HEK293T (cell line): Measurements from ENCODE around the gene PPP1CA.

Source experiments
- CTCF ChIA-PET: fragments of 350-600 bp; formaldehyde crosslinking; extraction: SDS; loops from one replicate; lab custom pipeline; 2021; ENCODE audit warnings: antibody characterized with exemption, inconsistent platforms; lab: Yijun Ruan, JAX
- POLR2A ChIA-PET: fragments of 350-600 bp; formaldehyde crosslinking; extraction: SDS; loops from one replicate; lab custom pipeline; 2020; ENCODE audit warnings: antibody characterized with exemption, inconsistent platforms; lab: Yijun Ruan, JAX
- DNase-seq: peaks from one replicate; pipeline ENCODE4 v3.0.0; 2012; ENCODE audit warnings: mixed read lengths; ENCODE audit errors: extremely low spot score
- ARNT ChIP-seq: fragments of 450-650 bp; IDR thresholded peaks from 2 replicates; pipeline ENCODE4 v1.6.1; 2017; ENCODE audit warnings: mild to moderate bottlenecking
- BHLHE40 ChIP-seq: fragments of 450-650 bp; IDR thresholded peaks from 2 replicates; pipeline ENCODE4 v1.6.1; 2016; ENCODE audit warnings: mild to moderate bottlenecking, moderate library complexity, borderline replicate concordance
- CTBP1 ChIP-seq: fragments of 450-650 bp; IDR thresholded peaks from 2 replicates; pipeline ENCODE4 v1.6.1; 2016; ENCODE audit warnings: borderline replicate concordance
- ELF4 ChIP-seq: fragments of 450-650 bp; IDR thresholded peaks from 2 replicates; pipeline ENCODE4 v1.6.1; 2017; ENCODE audit warnings: antibody characterized with exemption
- FOXA1 ChIP-seq: fragments of 450-650 bp; IDR thresholded peaks from 2 replicates; pipeline ENCODE4 v1.6.1; 2016; ENCODE audit warnings: mild to moderate bottlenecking
- FOXK2 ChIP-seq: fragments of 450-650 bp; IDR thresholded peaks from 2 replicates; pipeline ENCODE4 v1.6.1; 2016; ENCODE audit warnings: mild to moderate bottlenecking
- FOXM1 ChIP-seq: fragments of 450-650 bp; IDR thresholded peaks from 2 replicates; pipeline ENCODE4 v1.6.1; 2017; ENCODE audit warnings: mild to moderate bottlenecking, borderline replicate concordance
- HDGF ChIP-seq: fragments of 450-650 bp; IDR thresholded peaks from 2 replicates; pipeline ENCODE4 v1.6.1; 2017; ENCODE audit warnings: antibody characterized with exemption, borderline replicate concordance
- L3MBTL2 ChIP-seq: fragments of 450-650 bp; conservative IDR thresholded peaks from 2 replicates; pipeline ENCODE4 v1.6.1; 2016; ENCODE audit warnings: mild to moderate bottlenecking
- LEF1 ChIP-seq: fragments of 450-650 bp; IDR thresholded peaks from 2 replicates; pipeline ENCODE4 v1.6.1; 2017; ENCODE audit warnings: mild to moderate bottlenecking, borderline replicate concordance
- NFRKB ChIP-seq: fragments of 450-650 bp; IDR thresholded peaks from 2 replicates; pipeline ENCODE4 v1.6.1; 2016; ENCODE audit warnings: mild to moderate bottlenecking, moderate library complexity
- SP1 ChIP-seq: fragments of 450-650 bp; IDR thresholded peaks from 2 replicates; pipeline ENCODE4 v1.6.1; 2017
- SUZ12 ChIP-seq: fragments of 450-650 bp; IDR thresholded peaks from 2 replicates; pipeline ENCODE4 v1.6.1; 2016; ENCODE audit warnings: mild to moderate bottlenecking
- TARDBP ChIP-seq: fragments of 450-650 bp; IDR thresholded peaks from 2 replicates; pipeline ENCODE4 v1.6.1; 2016
- ZNF384 ChIP-seq: fragments of 450-650 bp; IDR thresholded peaks from 2 replicates; pipeline ENCODE4 v1.6.1; 2016
- TF ChIP-seq, protein P1 (sequence below): fragments of 450-650 bp; IDR thresholded peaks from 2 replicates; pipeline ENCODE4 v1.6.1; 2016

Gene PPP1CA

DNA sequence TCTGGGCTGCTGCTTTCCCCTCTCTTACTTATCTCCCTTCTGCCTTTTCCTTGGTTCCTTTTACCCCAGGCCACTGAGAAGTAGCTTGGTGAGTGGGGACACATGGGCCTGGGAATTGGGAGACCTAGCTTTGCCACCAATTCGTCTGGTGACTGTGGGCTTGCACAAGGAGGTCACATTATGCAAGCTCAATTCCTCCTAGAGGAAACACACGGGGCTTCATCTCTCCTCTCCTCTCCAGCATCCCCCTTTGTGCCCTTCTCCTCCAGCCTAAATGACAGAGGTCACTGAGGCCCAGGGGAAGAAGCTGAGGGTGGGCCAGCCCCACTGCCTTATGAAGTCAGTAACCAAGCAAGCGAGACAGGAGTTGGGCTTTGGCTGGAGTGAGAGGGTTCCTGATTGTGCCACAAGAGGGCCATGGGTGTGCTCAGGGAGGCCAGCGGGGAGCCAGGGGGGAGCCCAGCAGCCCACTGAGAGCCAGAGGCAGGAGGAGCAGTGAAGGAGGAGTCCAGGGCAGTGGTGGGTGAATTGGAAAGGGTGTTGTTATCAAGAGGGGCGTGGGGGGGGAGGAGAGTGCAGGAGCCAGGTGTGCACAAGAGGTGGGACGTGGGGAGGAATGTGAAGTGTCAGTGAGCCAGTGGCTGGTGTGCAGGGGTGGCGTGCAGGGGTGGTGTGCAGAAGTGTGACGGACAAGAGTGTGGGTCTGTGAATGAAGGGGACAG is 30.3 kb downstream of the PPP1CA start:
- peak; percentile 65 for DNase-seq
- ChIA-PET CTCF (interaction anchor here (0.6 to 4.0 kb wide), 5 partner anchors 9 to 807 kb away, joined by 4 to 25 read pairs (median 5); partner anchors contain the start of gene PPP1CA), POLR2A (interaction anchor here (1.0 to 2.1 kb wide), 4 partner anchors 10 to 20 kb away, joined by 3 to 10 read pairs (median 4); partner anchors contain the start of gene RAD9A)
- TF ChIP-seq ZNF384: no peak
- no peak for TF ChIP-seq FOXA1
- no peak for TF ChIP-seq ELF4
- no peak for TF ChIP-seq HDGF
- no peak for TF ChIP-seq CTBP1
- TF ChIP-seq SP1: no peak
- TF ChIP-seq TARDBP: no peak
- TF ChIP-seq ARNT: no peak
- TF ChIP-seq L3MBTL2: no peak
- no peak for TF ChIP-seq NFRKB
- TF ChIP-seq FOXM1: no peak
- TF ChIP-seq FOXK2: no peak
- TF ChIP-seq BHLHE40: no peak

DNA sequence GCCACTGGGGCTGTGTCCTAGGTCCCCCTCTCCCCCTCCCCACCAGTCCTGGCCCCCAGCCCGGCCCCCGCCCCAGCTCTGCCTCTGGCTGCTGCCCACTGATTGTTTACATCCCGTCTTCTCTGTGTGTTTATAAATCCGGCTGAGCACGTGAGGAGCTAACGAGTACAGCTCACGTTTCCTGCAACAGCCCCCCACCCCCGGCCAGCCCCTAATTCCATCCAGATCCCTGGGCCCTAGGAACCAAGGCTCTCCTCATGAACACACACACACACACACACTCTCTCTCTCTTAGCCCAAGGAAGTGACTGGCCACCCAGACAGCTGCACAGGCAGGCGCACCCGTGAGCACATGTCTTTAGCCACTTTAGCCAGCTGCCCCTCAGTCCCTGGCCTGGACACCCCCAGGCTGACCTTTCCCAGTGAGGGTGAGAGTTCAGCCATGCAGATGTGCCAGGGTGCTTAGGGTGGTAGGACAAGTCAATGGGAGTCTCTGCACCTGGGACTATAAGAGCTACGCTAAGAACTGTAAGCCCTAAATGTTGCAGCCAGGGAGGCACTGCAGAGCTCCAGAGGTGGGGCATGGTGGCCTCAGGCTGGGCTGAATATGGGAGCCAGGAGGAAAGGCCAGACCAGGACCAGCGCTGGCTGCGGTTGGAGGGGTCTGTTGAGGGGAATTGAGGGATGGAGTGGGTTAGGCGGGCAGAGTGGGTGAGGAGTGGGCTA is 31.1 kb downstream of the PPP1CA start:
- POLR2A ChIA-PET: interaction anchor here (1.0 to 2.1 kb wide), 5 partner anchors 11 to 21 kb away, joined by 3 to 10 read pairs (median 4); partner anchors contain the start of genes POLD4 and RAD9A
- DNase-seq: no peak
- CTCF ChIA-PET: interaction anchor here (0.6 to 4.0 kb wide), 7 partner anchors 10 to 806 kb away, joined by 4 to 25 read pairs (median 5); partner anchors contain the start of gene PPP1CA
- TF ChIP-seq ARNT: no peak
- no peak for TF ChIP-seq FOXK2
- no peak for TF ChIP-seq CTBP1
- no peak for TF ChIP-seq HDGF
- TF ChIP-seq SUZ12: no peak
- no peak for TF ChIP-seq FOXA1
- TF ChIP-seq ELF4: no peak
- TF ChIP-seq TARDBP: no peak
- TF ChIP-seq, protein P1, sequence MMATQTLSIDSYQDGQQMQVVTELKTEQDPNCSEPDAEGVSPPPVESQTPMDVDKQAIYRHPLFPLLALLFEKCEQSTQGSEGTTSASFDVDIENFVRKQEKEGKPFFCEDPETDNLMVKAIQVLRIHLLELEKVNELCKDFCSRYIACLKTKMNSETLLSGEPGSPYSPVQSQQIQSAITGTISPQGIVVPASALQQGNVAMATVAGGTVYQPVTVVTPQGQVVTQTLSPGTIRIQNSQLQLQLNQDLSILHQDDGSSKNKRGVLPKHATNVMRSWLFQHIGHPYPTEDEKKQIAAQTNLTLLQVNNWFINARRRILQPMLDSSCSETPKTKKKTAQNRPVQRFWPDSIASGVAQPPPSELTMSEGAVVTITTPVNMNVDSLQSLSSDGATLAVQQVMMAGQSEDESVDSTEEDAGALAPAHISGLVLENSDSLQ: no peak
- no peak for TF ChIP-seq NFRKB

GRCh38 chr11:67369801-67370284 is 31.8 kb downstream of the PPP1CA start:
- ChIA-PET CTCF (interaction anchor here (0.8 to 4.0 kb wide), 6 partner anchors 10 to 32 kb away, joined by 4 to 25 read pairs (median 5); partner anchors contain the start of gene PPP1CA), POLR2A (interaction anchor here (1.1 to 2.1 kb wide), 4 partner anchors 11 to 19 kb away, joined by 3 to 10 read pairs (median 4); partner anchors contain the start of gene POLD4)
- no peak for DNase-seq
- TF ChIP-seq FOXM1 (no peak), ELF4 (no peak)

- ChIA-PET CTCF (interaction anchor here (4.0 kb wide), 1 partner anchor 13 kb away, joined by 25 read pairs; no protein-coding TSS in a partner anchor), POLR2A (interaction anchor here (1.1 to 1.2 kb wide), 2 partner anchors 16 to 20 kb away, joined by 3 to 4 read pairs; partner anchors contain the start of gene POLD4)
- TF ChIP-seq ZNF384 (no peak), SP1 (no peak), ELF4 (no peak), LEF1 (no peak), CTBP1 (no peak), FOXA1 (no peak), NFRKB (no peak), FOXM1 (no peak), BHLHE40 (no peak), L3MBTL2 (no peak), SUZ12 (no peak), TARDBP (no peak)
- TF ChIP-seq, protein P1: no peak
- DNase-seq: no peak
These were observed 32.4 kb downstream of the PPP1CA start for GRCh38 chr11:67369275-67369674.

GRCh38 chr11:67368621-67369020 is 33.0 kb downstream of the PPP1CA start:
- no peak for TF ChIP-seq ARNT
- no peak for TF ChIP-seq ELF4
- no peak for TF ChIP-seq BHLHE40
- no peak for TF ChIP-seq NFRKB
- TF ChIP-seq L3MBTL2: no peak
- no peak for TF ChIP-seq CTBP1
- TF ChIP-seq HDGF: no peak
- no peak for TF ChIP-seq LEF1
- no peak for TF ChIP-seq SP1
- TF ChIP-seq, protein P1: no peak
- no peak for TF ChIP-seq FOXM1
- CTCF ChIA-PET: interaction anchor here (4.0 kb wide), 1 partner anchor 14 kb away, joined by 25 read pairs; no protein-coding TSS in a partner anchor
- DNase-seq: no peak
- POLR2A ChIA-PET: no interaction called here
